DMS 273 (cell line): Measurements from ENCODE around the gene GRIN3B.

Experiments used
- DNase-seq: peaks from one replicate; lab custom pipeline; 2025; ENCODE audit not compliant: unreplicated experiment; lab: John Stamatoyannopoulos, UW

GRIN3B gene

GRCh38 chr19:990119-990571, 10.1 kb upstream of the GRIN3B start:
- no peak for DNase-seq

DNA sequence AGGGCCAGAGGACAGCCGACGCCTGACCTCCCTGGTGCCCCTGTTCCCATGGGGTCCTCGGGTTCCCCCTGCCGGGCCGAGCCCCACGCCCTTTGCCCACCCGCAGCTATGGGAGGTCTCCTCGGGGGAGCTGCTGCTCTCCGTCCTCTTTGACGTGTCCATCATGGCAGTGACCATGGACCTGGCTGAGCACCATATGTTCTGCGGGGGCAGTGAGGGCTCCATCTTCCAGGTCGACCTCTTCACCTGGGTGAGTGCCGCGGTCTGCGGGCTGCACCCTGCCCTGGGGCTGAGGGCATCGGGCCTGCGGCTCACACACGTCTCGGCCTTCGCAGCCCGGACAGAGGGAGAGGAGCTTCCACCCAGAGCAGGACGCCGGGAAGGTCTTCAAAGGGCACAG, 9.5 kb upstream of the GRIN3B start:
- no peak for DNase-seq

DNA sequence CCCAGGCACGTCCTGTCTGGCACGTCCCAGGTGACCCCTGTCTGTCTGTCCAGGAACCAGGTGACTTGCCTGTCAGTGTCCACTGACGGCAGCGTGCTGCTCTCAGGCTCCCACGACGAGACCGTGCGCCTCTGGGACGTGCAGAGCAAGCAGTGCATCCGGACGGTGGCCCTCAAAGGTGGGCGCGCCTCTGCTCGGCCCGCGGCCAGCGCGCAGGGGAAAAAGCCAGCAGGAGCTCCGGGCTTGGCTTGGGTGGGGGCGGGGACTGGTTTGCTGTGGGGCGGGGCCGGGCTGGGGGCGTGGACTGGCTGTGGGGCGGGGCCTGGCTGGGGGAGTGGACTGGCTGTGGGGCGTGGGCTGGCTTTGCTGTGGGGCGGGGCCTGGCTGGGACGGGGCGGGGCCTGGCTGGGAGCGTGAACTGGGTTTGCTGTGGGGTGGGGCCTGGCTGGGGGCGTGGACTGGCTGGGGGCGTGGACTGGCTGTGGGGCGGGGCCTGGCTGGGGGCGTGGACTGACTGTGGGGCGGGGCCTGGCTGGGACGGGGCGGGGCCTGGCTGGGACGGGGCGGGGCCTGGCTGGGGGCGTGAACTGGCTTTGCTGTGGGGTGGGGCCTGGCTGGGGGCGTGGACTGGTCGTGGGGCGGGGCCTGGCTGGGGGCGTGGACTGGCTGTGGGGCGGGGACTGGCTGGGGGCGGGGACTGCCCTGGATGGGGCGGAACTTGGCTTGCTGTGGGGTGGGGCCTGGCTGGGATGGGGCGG, 8.9 kb upstream of the GRIN3B start:
- no peak for DNase-seq

DNA sequence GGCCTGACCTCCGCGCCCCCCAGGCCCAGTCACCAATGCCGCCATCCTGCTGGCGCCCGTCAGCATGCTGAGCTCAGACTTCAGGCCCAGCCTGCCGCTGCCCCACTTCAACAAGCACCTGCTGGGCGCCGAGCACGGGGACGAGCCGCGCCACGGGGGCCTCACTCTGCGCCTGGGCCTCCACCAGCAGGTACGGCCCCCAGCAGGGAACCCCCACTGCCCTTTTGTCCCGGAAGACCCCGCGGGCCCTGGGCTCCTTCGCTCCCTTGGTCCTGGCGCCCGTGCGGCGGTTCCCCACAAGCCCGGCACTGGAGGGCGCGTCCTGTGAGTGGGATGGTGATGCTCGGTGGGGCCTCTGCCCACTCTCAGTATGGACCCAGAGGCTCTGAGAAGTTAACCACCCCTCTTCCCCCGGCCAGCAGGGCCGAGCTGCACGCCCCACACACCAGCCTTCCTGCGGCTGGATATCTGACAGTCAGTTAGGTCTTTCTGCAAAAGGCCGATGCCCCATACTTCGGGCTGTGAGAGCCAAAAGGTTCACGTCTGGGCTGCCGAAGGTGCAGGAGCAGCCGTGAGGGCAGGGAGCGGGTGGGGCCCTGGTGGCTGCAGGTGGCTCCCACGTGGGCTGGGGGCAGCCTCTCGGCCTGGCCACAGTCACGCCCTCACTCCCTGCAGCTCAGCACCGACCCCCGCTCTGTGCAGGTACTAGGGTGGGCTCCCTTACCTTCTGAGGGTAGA, 8.1 kb upstream of the GRIN3B start:
- no peak for DNase-seq

- DNase-seq: no peak
Measured at GRCh38 chr19:992670-993055, 7.6 kb upstream of the GRIN3B start.

DNA sequence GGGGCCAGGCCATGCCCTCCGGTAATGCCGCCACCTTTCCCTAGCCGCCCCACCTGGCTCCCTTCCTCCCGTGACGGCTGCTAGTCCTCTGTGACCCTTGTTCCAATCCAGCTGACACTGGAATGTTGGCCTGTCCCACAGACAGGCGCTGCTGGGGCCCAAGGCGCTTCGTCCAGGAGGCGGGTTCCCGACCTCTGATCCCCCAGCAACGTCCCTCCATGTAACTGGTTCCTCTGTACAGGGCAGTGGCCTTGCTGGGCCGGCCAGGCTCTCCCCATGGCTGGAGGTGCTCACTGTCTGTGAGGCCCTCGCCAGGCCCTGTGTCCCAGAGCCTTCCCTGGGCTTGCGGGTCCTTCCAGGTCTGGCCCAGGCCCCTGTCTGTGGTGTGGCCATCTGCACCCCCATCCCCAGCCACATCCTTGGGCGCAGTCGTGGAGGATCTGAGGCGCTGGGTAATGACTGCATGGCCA, 6.8 kb upstream of the GRIN3B start:
- DNase-seq: no peak

DNA sequence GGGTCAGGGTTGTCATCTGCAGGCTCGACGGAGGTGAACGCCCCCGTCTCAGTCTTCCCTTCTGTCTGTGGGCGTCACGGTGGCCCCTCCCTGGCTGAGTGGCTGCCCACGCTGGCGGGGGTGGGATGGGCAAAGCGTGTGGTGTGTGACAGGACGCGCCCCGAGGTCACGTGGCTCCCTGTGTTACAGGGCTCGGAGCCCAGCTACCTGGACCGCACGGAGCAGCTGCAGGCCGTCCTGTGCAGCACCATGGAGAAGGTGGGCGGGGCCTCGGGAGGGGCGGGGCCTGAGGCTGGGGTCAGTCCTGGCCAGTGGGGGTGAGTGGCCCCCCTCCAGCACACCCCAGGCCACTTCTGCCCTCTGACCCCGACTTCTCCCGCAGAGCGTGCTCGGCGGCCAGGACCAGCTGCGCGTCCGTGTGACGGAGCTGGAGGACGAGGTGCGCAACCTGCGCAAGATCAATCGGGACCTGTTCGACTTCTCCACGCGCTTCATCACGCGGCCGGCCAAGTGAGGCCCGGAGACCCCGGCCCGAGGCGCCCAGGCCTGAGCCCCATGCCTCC, 6.3 kb upstream of the GRIN3B start:
- DNase-seq: no peak

DNA sequence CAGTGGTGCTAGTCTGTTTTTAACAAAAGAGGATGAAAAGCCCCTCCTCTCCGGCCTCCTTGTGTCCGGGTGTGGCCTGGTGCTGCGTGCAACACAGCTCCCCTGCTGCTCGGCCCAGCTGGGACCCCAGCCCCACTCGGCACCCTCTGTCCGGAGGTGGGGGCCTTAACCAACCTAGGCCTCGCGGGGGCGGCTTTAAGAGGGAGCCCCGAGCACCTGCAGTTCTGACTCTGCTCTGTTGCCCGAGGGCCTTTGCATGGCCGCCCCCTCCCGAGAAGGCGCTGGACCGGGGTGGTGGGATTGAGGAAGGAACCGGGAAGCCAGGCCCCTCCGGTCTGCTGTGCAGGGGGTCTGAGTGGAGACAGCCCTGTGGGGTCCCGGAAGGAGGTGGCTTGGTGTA, 5.7 kb upstream of the GRIN3B start:
- no peak for DNase-seq

GRCh38 chr19:995051-995827, 5.0 kb upstream of the GRIN3B start:
- DNase-seq: peak; percentile 79

DNA sequence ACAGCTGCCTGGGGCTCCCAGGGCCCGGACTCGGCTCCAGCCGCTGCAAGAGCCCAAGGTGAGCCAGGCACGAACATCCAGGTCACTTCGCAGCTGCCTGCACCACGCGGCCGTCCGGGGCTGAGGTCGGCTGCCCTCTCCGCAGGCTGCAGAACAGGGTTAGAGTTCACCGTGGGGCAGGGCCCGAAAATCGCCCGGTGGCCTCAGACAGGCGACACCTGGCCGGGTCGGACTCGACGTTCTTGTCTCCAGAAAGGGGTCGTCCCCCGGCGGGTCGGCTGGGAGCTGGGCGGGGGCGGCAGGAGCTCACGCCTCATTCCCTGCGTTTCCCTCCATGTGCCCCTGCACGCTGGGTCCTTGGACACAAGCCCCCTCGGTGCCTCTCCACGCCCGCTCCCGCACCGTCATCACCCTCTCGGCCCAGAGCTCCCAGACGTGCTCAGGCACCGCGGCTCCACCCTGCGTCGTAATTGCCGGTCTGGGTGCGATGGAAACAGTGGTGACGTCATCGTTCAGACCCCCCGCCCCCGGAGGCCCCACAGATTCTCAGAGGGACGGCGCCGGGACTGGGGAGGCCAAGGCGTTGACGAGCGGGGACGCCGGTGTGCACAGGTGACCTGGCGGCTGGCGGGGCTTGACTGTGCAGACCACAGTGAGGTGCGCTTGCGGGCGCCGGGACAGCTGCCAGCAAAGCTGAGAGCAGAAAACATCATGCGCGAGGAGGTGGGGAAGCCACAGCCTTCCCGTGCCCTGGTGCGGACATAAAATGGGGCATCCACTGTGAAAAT, 4.0 kb upstream of the GRIN3B start:
- DNase-seq: peak; percentile 87

DNA sequence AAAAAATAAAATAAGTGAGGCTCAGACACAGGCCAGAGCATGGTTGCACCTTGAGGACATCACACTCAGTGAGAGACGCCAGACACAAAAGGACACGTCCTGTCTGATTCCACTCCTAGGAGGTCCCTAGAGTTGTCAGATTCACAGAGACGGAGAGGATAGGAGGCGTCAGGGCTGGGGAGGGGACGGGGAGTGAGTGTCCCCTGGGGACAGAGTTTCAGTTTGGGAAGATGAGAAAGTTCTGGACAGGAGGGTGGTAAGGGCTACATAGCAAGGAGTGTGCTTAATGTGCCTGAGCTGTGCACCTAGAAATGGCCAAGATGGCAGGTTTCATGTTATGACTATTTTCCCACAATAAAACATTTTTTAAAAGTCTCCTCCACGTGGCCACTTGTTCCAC, 2.2 kb upstream of the GRIN3B start:
- no peak for DNase-seq

GRCh38 chr19:999379-999719, 870 bp upstream of the GRIN3B start:
- DNase-seq: no peak

GRCh38 chr19:1000591-1001537, 645 bp downstream of the GRIN3B start:
- peak; percentile 58 for DNase-seq

DNA sequence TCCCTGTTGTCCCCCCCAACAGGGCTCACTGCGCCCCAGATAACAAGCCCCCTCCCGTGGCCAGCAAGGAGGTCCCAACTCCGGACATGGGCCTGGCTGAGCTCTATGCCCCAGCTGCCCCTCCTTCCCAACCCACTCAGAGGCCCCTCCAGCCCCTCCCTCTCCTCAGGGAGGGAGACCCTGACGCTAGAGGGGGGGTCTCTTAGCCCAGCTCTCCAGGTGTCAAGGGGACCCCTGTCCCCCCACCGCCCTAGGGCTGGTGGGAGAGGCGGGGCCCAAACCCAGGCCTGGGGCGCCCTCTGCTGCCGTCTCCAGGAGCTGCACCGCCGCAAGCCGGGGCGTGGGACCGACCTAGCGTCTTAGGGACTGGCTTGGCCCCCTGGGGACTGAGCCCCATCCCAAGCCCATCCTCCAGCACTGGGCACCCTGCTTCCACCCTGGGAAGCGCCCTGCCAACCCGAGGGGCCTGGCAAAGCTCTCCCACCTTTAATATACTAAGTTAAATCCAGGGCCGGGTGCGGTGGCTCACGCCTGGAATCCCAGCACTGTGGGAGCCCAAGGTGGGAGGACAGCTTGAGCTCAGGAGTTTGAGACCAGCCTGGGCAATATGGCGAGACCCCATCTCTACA, 1.4 kb downstream of the GRIN3B start:
- peak; percentile 76 for DNase-seq

GRCh38 chr19:1002600-1002999, 2.4 kb downstream of the GRIN3B start:
- no peak for DNase-seq

DNA sequence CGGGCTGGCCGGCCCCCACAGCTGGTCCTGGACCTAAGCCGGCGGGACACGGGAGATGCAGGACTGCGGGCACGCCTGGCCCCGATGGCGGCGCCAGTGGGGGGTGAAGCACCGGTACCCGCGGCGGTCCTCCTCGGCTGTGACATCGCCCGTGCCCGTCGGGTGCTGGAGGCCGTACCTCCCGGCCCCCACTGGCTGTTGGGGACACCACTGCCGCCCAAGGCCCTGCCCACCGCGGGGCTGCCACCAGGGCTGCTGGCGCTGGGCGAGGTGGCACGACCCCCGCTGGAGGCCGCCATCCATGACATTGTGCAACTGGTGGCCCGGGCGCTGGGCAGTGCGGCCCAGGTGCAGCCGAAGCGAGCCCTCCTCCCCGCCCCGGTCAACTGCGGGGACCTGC, 3.1 kb downstream of the GRIN3B start:
- no peak for DNase-seq

GRCh38 chr19:1004204-1004802, 4.1 kb downstream of the GRIN3B start:
- DNase-seq: no peak

DNA sequence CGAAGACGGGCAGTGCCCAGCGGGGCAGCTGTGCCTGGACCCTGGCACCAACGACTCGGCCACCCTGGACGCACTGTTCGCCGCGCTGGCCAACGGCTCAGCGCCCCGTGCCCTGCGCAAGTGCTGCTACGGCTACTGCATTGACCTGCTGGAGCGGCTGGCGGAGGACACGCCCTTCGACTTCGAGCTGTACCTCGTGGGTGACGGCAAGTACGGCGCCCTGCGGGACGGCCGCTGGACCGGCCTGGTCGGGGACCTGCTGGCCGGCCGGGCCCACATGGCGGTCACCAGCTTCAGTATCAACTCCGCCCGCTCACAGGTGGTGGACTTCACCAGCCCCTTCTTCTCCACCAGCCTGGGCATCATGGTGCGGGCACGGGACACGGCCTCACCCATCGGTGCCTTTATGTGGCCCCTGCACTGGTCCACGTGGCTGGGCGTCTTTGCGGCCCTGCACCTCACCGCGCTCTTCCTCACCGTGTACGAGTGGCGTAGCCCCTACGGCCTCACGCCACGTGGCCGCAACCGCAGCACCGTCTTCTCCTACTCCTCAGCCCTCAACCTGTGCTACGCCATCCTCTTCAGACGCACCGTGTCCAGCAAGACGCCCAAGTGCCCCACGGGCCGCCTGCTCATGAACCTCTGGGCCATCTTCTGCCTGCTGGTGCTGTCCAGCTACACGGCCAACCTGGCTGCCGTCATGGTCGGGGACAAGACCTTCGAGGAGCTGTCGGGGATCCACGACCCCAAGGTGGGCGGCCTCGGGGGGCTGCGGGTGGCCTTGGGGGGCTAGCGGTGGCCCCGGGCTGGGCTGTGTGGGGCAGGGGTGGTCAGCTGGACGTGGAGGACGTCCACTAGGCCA, 4.8 kb downstream of the GRIN3B start:
- no peak for DNase-seq
